MM.1S (cell line): ENCODE results near the gene SHC2.

Experiments used
- CTCF ChIP-seq: fragments of 300-600 bp; sonication (generic); IDR thresholded peaks from 2 replicates; pipeline ENCODE4 v1.5.1; 2016; ENCODE audit warnings: antibody characterized with exemption, low read length, mixed read lengths
- EZH2 ChIP-seq: fragments of 300-600 bp; sonication (generic); optimal IDR thresholded peaks from 2 replicates; pipeline ENCODE3; 2017; ENCODE audit warnings: low read depth, mild to moderate bottlenecking, antibody characterized with exemption, low read length, mixed read lengths
- EZH2phosphoT487 ChIP-seq: fragments of 300-600 bp; sonication (generic); IDR thresholded peaks from 2 replicates; pipeline ENCODE4 v1.6.1; 2018; ENCODE audit warnings: antibody characterized with exemption, low read length

- TF ChIP-seq CTCF = no peak
- TF ChIP-seq EZH2phosphoT487 = no peak
- TF ChIP-seq EZH2 = no peak
Measured at GRCh38 chr19:422213-422916, 38.5 kb downstream of the SHC2 start.
